ENCODE data around the gene B3GLCT. TPM values are rescaled to one million over a fixed set of nuclear protein-coding genes. Genes with fewer than 3 reads are reported as not detected.
"Not testable (repeated sequence)": the region's sequence is repeated elsewhere in the genome, so short reads cannot be mapped to it uniquely, and the experiment has no call there.

Gene B3GLCT
- total RNA-seq, 4 donors from 2014 or later = 2.3 to 9.2 (median 7.1) TPM

DNA sequence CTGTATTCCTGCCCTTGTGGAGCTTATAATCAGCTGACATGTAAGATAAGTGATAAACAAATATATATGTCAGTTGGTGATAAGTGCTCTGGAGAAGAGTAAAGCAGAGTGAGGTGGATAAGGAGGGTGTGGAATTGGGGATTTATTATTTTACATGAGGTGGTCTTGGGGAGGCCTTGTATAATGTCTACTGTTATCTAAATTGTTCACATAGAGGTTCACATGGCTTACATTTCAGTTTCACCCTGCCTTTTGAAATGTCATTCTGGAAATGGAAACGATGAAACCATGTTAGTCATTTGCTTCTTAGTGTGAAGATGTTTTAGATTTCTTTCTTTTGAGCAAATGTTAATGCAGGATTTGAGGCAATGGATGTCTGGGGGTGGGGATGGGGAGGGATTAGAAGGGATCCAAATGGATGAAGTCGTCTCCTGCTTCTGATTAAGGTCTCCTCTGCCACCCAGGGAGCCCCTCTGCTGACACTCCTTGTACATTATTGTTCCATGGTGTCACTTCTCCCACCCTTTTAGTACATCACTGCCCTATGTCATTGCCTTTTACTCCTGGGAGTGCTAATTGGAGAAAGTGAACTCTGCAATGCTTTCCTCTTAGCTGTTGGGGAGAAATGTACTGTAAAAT lies 14.0 kb downstream of the B3GLCT start:
- H3K27me3 ChIP-seq = no peaks in the 10 kb centered on the region
- intact Hi-C loops (cut with DNase I) = no loop called here
- 58 to 71% methylated on average over 2 of the region's 2 CpGs for WGBS, 2 donors
- no peak overlapping the region for H3K27ac ChIP-seq
- no peaks in the 10 kb centered on the region for H3K36me3 ChIP-seq
- TF ChIP-seq POLR2A (IDR thresholded peaks at IDR 0.05) (no peak), CTCF (IDR thresholded peaks at IDR 0.05) (no peak)
- no peak overlapping the region for H3K4me3 ChIP-seq
- H3K9me3 ChIP-seq = no peaks in the 10 kb centered on the region
- peaks cover 0 to 42% (median 8%) of the 10 kb centered on the region in 3 donors for H3K4me1 ChIP-seq
- DNase-seq = no peak

GRCh38 chr13:31214435-31214834 lies 14.7 kb downstream of the B3GLCT start:
- 50 to 73% methylated on average over 1 of the region's 1 CpG for WGBS, 2 donors
- intact Hi-C loops (cut with DNase I) = no loop called here
- no peak overlapping the region for H3K4me3 ChIP-seq
- no peak for DNase-seq
- H3K4me1 ChIP-seq = peaks cover 0 to 35% (median 2%) of the 10 kb centered on the region in 3 donors
- no peak overlapping the region for H3K27ac ChIP-seq
- TF ChIP-seq CTCF (IDR thresholded peaks at IDR 0.05) = no peak
- no peak for TF ChIP-seq POLR2A (IDR thresholded peaks at IDR 0.05)
- no peaks in the 10 kb centered on the region for H3K36me3 ChIP-seq
- no peaks in the 10 kb centered on the region for H3K27me3 ChIP-seq
- H3K9me3 ChIP-seq = no peaks in the 10 kb centered on the region

GRCh38 chr13:31216916-31217315 lies 17.1 kb downstream of the B3GLCT start:
- WGBS, 2 donors = 96 to 98% methylated on average over 2 of the region's 2 CpGs
- intact Hi-C loops (cut with DNase I); H3K27me3 ChIP-seq; H3K27ac ChIP-seq; H3K9me3 ChIP-seq; H3K36me3 ChIP-seq; DNase-seq; H3K4me3 ChIP-seq: not testable (repeated sequence)
- H3K4me1 ChIP-seq = peaks cover 0 to 25% (median 0%) of the 10 kb centered on the region in 3 donors

GRCh38 chr13:31219909-31220598 lies 20.3 kb downstream of the B3GLCT start:
- Histone ChIP-seq H3K27me3 (no peaks in the 10 kb centered on the region), H3K27ac (no peak overlapping the region), H3K9me3 (no peaks in the 10 kb centered on the region), H3K36me3 (no peaks in the 10 kb centered on the region), H3K4me3 (no peak overlapping the region), H3K4me1 (peaks cover 0 to 12% (median 0%) of the 10 kb centered on the region in 3 donors)
- no peak for DNase-seq
- TF ChIP-seq CTCF (IDR thresholded peaks at IDR 0.05) (no peak), POLR2A (IDR thresholded peaks at IDR 0.05) (no peak)
- 73 to 74% methylated on average over 4 of the region's 4 CpGs for whole genome bisulfite sequencing, 2 donors
- intact Hi-C loops (cut with DNase I) = no loop called here

GRCh38 chr13:31221057-31221456 lies 21.3 kb downstream of the B3GLCT start:
- WGBS, 2 donors = 97 to 100% methylated on average over 1 to 3 of the region's 3 CpGs
- H3K27me3 ChIP-seq = no peaks in the 10 kb centered on the region
- TF ChIP-seq CTCF (IDR thresholded peaks at IDR 0.05) (no peak), POLR2A (IDR thresholded peaks at IDR 0.05) (no peak)
- intact Hi-C loops (cut with DNase I) = no loop called here
- H3K36me3 ChIP-seq = no peaks in the 10 kb centered on the region
- no peak overlapping the region for H3K27ac ChIP-seq
- no peaks in the 10 kb centered on the region for H3K9me3 ChIP-seq
- no peak overlapping the region for H3K4me3 ChIP-seq
- H3K4me1 ChIP-seq = peaks cover 0 to 3% (median 0%) of the 10 kb centered on the region in 3 donors
- no peak for DNase-seq

Measured in esophagus squamous epithelium (tissue), 5 donors.